H9 (cell line): Measurements from ENCODE around the gene VWC2. TPM values are rescaled to one million over a fixed set of nuclear protein-coding genes. Genes with fewer than 3 reads are reported as not detected.

Experiments
- DNase-seq: peaks from one replicate; pipeline ENCODE4 v3.0.0-alpha.2; 2017
- H2AFZ ChIP-seq: one replicate; pipeline ENCODE4 v1.6.1; 2013; ENCODE audit warnings: mild to moderate bottlenecking, low read length, control low read depth, moderate library complexity
- H2AK5ac ChIP-seq: 2 replicates; pipeline ENCODE4 v1.6.1; 2013; ENCODE audit warnings: low read length, control low read depth, mixed read lengths; ENCODE audit not compliant: insufficient read length
- H2BK120ac ChIP-seq: one replicate; pipeline ENCODE4 v1.6.1; 2013; ENCODE audit warnings: low read depth, mild to moderate bottlenecking, low read length, control low read depth, inconsistent platforms; ENCODE audit not compliant: poor library complexity, severe bottlenecking
- H2BK12ac ChIP-seq: 2 replicates; pipeline ENCODE4 v1.6.1; 2013; ENCODE audit warnings: low read length, control low read depth, mixed read lengths, low read depth; ENCODE audit not compliant: insufficient read length
- H2BK15ac ChIP-seq: 2 replicates; pipeline ENCODE4 v1.6.1; 2013; ENCODE audit warnings: low read depth, low read length, control low read depth
- H2BK20ac ChIP-seq: one replicate; pipeline ENCODE4 v1.6.1; 2013; ENCODE audit warnings: low read depth, mild to moderate bottlenecking, low read length, control low read depth, inconsistent platforms; ENCODE audit not compliant: poor library complexity, severe bottlenecking
- H2BK5ac ChIP-seq: 2 replicates; pipeline ENCODE4 v1.6.1; 2013; ENCODE audit warnings: low read length, control low read depth, mixed read lengths; ENCODE audit not compliant: insufficient read length
- H3K14ac ChIP-seq: 2 replicates; pipeline ENCODE4 v1.6.1; 2013; ENCODE audit warnings: low read length, control low read depth; ENCODE audit not compliant: insufficient read depth
- H3K18ac ChIP-seq: 2 replicates; pipeline ENCODE4 v1.6.1; 2013; ENCODE audit warnings: low read depth, mild to moderate bottlenecking, mixed read lengths, low read length, control low read depth; ENCODE audit not compliant: insufficient read length
- H3K23ac ChIP-seq: 2 replicates; pipeline ENCODE4 v1.6.1; 2013; ENCODE audit warnings: low read length, control low read depth, mixed read lengths, low read depth; ENCODE audit not compliant: insufficient read length
- H3K23me2 ChIP-seq: 2 replicates; pipeline ENCODE4 v1.6.1; 2013; ENCODE audit warnings: low read depth, mild to moderate bottlenecking, mixed read lengths, low read length, control low read depth; ENCODE audit not compliant: insufficient read length, poor library complexity, severe bottlenecking
- H3K27ac ChIP-seq: 2 replicates; pipeline ENCODE4 v1.5.1; 2013; ENCODE audit warnings: low read length, control low read depth, mixed read lengths, low read depth; ENCODE audit not compliant: insufficient read length
- H3K27me3 ChIP-seq: 2 replicates; pipeline ENCODE4 v1.6.1; 2013; ENCODE audit warnings: low read length, control low read depth, inconsistent platforms; ENCODE audit not compliant: insufficient read depth
- H3K4ac ChIP-seq: 2 replicates; pipeline ENCODE4 v1.6.1; 2013; ENCODE audit warnings: low read depth, mild to moderate bottlenecking, control low read depth, inconsistent platforms, low read length, moderate library complexity
- H3K4me1 ChIP-seq: 2 replicates; pipeline ENCODE4 v1.6.1; 2013; ENCODE audit warnings: low read length, control low read depth, inconsistent platforms; ENCODE audit not compliant: insufficient read depth
- H3K4me2 ChIP-seq: 2 replicates; pipeline ENCODE4 v1.6.1; 2013; ENCODE audit warnings: low read length, control low read depth, mixed read lengths; ENCODE audit not compliant: insufficient read length, insufficient read depth
- H3K56ac ChIP-seq: 2 replicates; pipeline ENCODE4 v1.6.1; 2013; ENCODE audit warnings: low read depth, mild to moderate bottlenecking, mixed read lengths, low read length, control low read depth; ENCODE audit not compliant: insufficient read length
- H3K79me1 ChIP-seq: 2 replicates; pipeline ENCODE4 v1.6.1; 2013; ENCODE audit warnings: low read depth, mild to moderate bottlenecking, moderate library complexity, low read length, control low read depth, inconsistent platforms; ENCODE audit not compliant: insufficient read depth, poor library complexity, severe bottlenecking
- H3K79me2 ChIP-seq: 2 replicates; pipeline ENCODE4 v1.6.1; 2013; ENCODE audit warnings: low read length, control low read depth, inconsistent platforms; ENCODE audit not compliant: insufficient read depth
- H3K9ac ChIP-seq: 2 replicates; pipeline ENCODE4 v1.6.1; 2013; ENCODE audit warnings: low read length, control low read depth, mixed read lengths; ENCODE audit not compliant: insufficient read length; ENCODE audit errors: extremely low read depth
- H3K9me3 ChIP-seq: one replicate; pipeline ENCODE4 v1.6.1; 2013; ENCODE audit warnings: low read depth, low read length, inconsistent platforms; ENCODE audit not compliant: control insufficient read depth
- H3T11ph ChIP-seq: one replicate; pipeline ENCODE4 v1.6.1; 2013; ENCODE audit warnings: mild to moderate bottlenecking, low read length, control low read depth, inconsistent platforms
- H4K20me1 ChIP-seq: one replicate; pipeline ENCODE4 v1.6.1; 2013; ENCODE audit not compliant: control insufficient read depth, insufficient read length, insufficient read depth
- H4K5ac ChIP-seq: 2 replicates; pipeline ENCODE4 v1.6.1; 2013; ENCODE audit warnings: low read depth, mild to moderate bottlenecking, mixed read lengths, low read length, control low read depth; ENCODE audit not compliant: insufficient read length
- H4K8ac ChIP-seq: replicated peaks from 2 replicates; pipeline ENCODE4 v1.6.1; 2013; ENCODE audit warnings: low read length, control low read depth, mixed read lengths, low read depth; ENCODE audit not compliant: insufficient read length
- H4K91ac ChIP-seq: 2 replicates; pipeline ENCODE4 v1.6.1; 2013; ENCODE audit warnings: low read depth, mild to moderate bottlenecking, moderate library complexity, mixed read lengths, low read length, control low read depth; ENCODE audit not compliant: insufficient read length
- H3K27ac Mint-ChIP-seq, 3 experiments: 2 replicates in 2 of 3; 3 replicates in 1 of 3; pipeline ENCODE4 v1.8.0; 2020 to 2021; ENCODE audit warnings: mixed read lengths in 3 of 3, mild to moderate bottlenecking in 1 of 3, moderate library complexity in 1 of 3
- H3K27me3 Mint-ChIP-seq: 2 replicates; pipeline ENCODE4 v1.8.0; 2021; ENCODE audit warnings: low read depth, mild to moderate bottlenecking, moderate library complexity, mixed read lengths
- H3K36me3 Mint-ChIP-seq, 3 experiments: 2 replicates in 2 of 3; 3 replicates in 1 of 3; pipeline ENCODE4 v1.8.0; 2020 to 2021; ENCODE audit warnings: low read depth in 3 of 3, mixed read lengths in 3 of 3; ENCODE audit not compliant: insufficient read depth in 1 of 3
- H3K4me1 Mint-ChIP-seq, 2 experiments: 2 replicates each; pipeline ENCODE4 v1.8.0; 2020; ENCODE audit warnings: mixed read lengths in 2 of 2
- H3K4me3 Mint-ChIP-seq, 2 experiments: 2 replicates in 1 of 2; 3 replicates in 1 of 2; pipeline ENCODE4 v1.8.0; 2020 to 2021; ENCODE audit warnings: mild to moderate bottlenecking in 2 of 2, mixed read lengths in 2 of 2, moderate library complexity in 1 of 2
- H3K9me3 Mint-ChIP-seq, 2 experiments: 2 replicates in 1 of 2; 3 replicates in 1 of 2; pipeline ENCODE4 v1.8.0; 2020; ENCODE audit warnings: mild to moderate bottlenecking in 2 of 2, mixed read lengths in 2 of 2, moderate library complexity in 1 of 2
- CTCF ChIP-seq: fragments of 200-600 bp; sonication (generic); conservative IDR thresholded peaks from 3 replicates; pipeline ENCODE4 v1.8.0; 2021; ENCODE audit warnings: antibody characterized with exemption, mild to moderate bottlenecking
- WGBS: extraction: QIAGEN DNeasy Blood & Tissue Kit; methylation state at CpG from one replicate; pipeline ENCODE4 v1.1.7; 2013; ENCODE audit warnings: missing lambda C conversion rate, low lambda C conversion rate, mixed read lengths; ENCODE audit not compliant: insufficient read length; ENCODE audit errors: extremely low coverage; 5-methylcytosine and 5-hydroxymethylcytosine counted together
- total RNA-seq: library from RNA; stranded (reverse); gene quantifications from 2 replicates; pipeline ENCODE4 v1.2.1, GENCODE V29; 2021

The VWC2 gene
- total RNA-seq, 1 experiment from 2014 or later: 0.02 TPM

- Histone ChIP-seq H2BK20ac (no peak overlapping the region), H2AK5ac (no peak overlapping the region), H3K27me3 (peaks cover 36% of the 10 kb centered on the region), H3K79me1 (no peaks in the 10 kb centered on the region), H3K27ac (no peak overlapping the region), H3T11ph (no peak overlapping the region), H3K4me1 (peaks cover 3% of the 10 kb centered on the region; the same call in 1 of the 2 replicates), H3K9me3 (no peaks in the 10 kb centered on the region), H3K18ac (no peak overlapping the region), H2BK12ac (no peak overlapping the region), H3K9ac (no peak overlapping the region), H3K4ac (no peak overlapping the region), H3K14ac (no peak overlapping the region), H3K56ac (no peak overlapping the region), H3K23ac (no peak overlapping the region), H2BK5ac (no peak overlapping the region), H3K23me2 (peaks cover 26% of the 10 kb centered on the region), H4K5ac (no peak overlapping the region), H3K4me2 (peak overlapping the region; percentile 93), H2BK15ac (no peak overlapping the region), H2AFZ (no peak overlapping the region), H4K8ac (no peak overlapping the region), H3K79me2 (no peaks in the 10 kb centered on the region), H2BK120ac (no peak overlapping the region), H4K91ac (no peak overlapping the region), H4K20me1 (no peaks in the 10 kb centered on the region)
- Mint-ChIP-seq H3K9me3 (peaks cover 0 to 3% of the 10 kb centered on the region in 2 experiments; a peak in 1 of 5 replicates), H3K4me1 (peaks cover 25 to 28% of the 10 kb centered on the region in 2 experiments), H3K4me3 (peak overlapping the region; percentile 65 to 88), H3K27me3 (peaks cover 95% of the 10 kb centered on the region), H3K36me3 (peaks cover 0 to 4% (median 0%) of the 10 kb centered on the region in 3 experiments; a peak in 2 of 7 replicates), H3K27ac (no peak overlapping the region; a peak in 1 of 7 replicates)
- WGBS: no CpG with 5 or more reads among the region's 11 CpGs
- no peak for DNase-seq
- TF ChIP-seq CTCF: no peak
Measured at GRCh38 chr7:49772916-49773217, 571 bp upstream of the VWC2 start.
